CD4-positive, alpha-beta T cell treated with Interleukin-6 at 100 ng/mL for 8 hours (primary cell): Measurements from ENCODE around the gene PROSER3.

Experiments used
- DNase-seq: peaks from one replicate; pipeline ENCODE4 v3.0.0-alpha.2; 2020; ENCODE audit warnings: mixed read lengths, low spot score

PROSER3 gene

DNA sequence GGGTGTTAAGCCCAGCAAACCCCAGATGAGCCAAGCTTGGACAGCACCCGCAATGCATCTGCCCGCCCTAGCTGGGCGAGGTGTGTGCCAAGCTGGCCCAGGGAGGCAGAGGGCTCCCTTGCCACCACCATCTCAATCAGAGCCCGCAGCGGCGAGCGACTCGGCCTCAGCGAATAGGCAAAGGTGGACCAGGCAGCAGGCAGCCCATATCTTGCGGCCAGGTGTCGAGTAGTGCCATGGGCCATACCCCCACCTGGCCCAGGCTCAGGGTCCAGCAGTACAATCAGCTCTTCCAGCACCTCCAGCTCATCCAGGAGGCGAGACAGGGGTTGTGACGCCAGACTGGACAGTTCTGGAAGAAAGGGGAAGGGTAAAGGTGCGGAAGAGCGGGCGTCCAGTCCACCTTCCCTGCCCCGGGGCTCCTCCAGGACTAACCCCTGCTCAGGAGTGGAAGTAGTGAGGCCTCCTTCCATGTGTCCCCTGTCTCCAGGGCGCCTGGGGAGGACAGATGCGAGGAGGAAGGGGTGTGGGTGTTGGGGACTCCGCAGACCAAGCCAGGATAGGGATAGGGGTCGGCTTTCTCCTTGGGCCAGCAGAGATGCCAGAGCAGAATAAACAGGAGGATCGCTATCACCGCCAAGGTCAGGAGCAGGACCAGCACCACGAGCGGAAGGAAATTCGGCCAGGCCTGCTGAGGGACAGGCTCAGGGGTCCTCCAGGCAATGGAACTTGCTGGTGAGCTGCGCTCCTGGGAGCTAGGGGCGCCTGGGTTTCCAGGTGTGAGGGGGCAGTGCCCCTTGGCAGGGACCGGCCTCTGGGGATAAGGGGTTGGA is 18.5 kb upstream of the PROSER3 start:
- DNase-seq = no peak

DNA sequence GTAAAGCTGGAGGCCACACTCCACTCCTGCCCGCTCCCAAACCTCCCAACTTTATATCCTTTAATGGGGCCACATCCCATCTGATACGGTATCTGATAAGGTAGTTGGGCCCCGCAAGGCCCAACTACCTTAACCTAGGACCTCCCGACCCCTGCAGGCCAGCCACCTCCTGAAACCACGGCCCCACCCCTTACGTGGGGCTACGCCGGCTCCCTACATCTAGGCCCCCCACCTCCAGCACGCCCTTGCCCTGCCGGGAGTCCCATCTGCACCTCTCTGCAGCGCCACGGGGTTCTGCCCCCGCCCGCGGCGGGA is 17.9 kb upstream of the PROSER3 start:
- no peak for DNase-seq

DNA sequence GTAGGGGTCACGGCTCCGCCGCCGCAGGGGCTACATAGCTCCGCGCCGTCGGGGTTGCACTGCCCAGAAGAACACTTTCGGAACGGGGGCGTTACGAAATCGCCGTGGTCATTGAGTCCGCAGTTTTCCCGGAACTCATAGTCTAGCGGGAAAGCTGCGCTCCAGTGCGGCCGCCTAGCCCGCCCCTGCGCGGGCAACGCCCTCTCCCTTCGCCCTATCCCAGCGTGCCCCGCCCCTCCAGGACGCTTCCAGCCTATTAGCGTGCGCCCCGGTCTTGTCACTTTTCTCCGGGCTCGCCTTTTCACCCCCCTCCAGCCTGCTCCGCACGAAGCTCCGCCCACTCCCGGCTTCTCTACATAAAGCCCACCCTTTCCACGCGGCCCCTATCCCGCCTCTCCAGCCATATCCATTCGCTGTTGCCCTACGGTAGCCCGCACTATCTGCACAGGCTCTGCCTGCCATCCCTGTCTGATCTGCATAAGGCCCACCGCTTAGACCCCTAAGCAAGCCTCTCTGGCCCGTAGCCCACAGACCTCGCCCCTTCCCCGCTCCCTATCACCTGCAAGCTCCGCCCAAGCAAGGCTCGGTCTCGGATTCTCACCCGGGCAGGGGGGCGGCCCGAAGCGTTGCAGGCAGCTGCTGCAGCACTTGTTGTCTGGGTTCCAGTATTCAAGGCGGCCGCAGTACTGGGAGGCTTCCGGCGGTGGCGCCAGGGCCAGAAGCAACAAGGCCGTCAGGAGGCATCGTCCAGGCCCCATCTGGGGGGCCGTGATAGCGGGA is 17.4 kb upstream of the PROSER3 start:
- DNase-seq = peak; percentile 95

GRCh38 chr19:35741203-35741515 is 16.8 kb upstream of the PROSER3 start:
- no peak for DNase-seq

DNA sequence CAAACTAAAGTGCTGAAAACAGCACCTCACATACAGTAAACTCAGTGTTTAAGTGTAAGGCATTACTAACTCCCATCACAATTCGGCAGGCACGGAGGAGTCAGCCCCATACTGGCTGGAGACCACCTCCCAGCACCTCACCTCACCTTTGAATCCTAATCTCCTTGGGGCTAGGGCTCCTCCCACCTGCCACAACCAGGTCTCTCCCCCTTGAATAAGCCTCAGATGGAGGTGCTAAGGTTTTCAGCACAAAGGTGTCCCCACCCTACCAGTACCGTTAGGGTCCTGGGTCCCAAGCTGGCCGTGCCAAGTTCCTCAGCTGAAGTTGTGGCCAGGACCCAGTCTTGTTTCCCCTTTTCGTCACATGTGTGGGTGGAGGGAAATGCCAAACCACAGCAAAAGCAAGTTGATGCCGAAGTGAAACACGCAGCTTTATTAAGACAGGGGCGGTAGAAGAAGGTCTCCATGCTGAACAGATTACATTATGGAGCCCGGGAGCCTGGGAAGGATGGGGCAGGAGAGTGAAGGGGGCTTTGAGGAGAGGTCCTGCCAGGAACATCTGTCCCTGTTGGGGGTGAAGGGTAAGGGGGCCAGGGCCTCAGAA is 15.8 kb upstream of the PROSER3 start, which contains the start of gene IGFLR1:
IGFLR1 (minus strand) TSS at position 332 of the 604 bp plus-strand sequence. CDS start 1,272 bp downstream, outside the sequence.
- DNase-seq = peak; percentile 73

GRCh38 chr19:35743640-35744429 is 14.1 kb upstream of the PROSER3 start:
- DNase-seq = no peak

- peak; percentile 96 for DNase-seq
Observed at GRCh38 chr19:35744430-35745327, 13.3 kb upstream of the PROSER3 start.

- peak; percentile 99 for DNase-seq
Observed at GRCh38 chr19:35745328-35746086, 12.5 kb upstream of the PROSER3 start, which contains the start of the genes PSENEN and U2AF1L4. Gene PSENEN, plus strand, starts transcription at chr19:35745651. Its CDS starts 280 bp downstream, at chr19:35745931. Gene U2AF1L4, minus strand, starts transcription at chr19:35745418. Its CDS starts 27 bp downstream, at chr19:35745391.

DNA sequence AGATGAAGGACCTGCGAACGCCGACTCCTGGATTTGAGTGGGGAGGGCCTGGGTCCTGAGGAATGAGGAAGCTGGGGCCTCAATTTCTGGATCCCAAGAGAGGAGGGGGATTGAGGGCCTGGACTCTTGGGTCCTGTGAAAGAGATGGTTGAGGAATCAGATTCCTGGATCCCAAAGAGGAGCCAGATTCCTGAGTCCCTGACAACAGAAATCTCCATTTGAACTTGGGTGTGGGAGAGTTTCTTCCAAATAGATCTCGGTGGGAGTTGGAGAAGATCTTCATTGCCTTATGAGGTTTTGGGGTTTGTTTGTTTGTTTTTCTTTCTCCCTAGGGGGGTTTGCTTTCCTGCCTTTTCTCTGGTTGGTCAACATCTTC is 11.9 kb upstream of the PROSER3 start:
- no peak for DNase-seq

GRCh38 chr19:35746531-35746930 is 11.4 kb upstream of the PROSER3 start:
- DNase-seq = no peak

DNA sequence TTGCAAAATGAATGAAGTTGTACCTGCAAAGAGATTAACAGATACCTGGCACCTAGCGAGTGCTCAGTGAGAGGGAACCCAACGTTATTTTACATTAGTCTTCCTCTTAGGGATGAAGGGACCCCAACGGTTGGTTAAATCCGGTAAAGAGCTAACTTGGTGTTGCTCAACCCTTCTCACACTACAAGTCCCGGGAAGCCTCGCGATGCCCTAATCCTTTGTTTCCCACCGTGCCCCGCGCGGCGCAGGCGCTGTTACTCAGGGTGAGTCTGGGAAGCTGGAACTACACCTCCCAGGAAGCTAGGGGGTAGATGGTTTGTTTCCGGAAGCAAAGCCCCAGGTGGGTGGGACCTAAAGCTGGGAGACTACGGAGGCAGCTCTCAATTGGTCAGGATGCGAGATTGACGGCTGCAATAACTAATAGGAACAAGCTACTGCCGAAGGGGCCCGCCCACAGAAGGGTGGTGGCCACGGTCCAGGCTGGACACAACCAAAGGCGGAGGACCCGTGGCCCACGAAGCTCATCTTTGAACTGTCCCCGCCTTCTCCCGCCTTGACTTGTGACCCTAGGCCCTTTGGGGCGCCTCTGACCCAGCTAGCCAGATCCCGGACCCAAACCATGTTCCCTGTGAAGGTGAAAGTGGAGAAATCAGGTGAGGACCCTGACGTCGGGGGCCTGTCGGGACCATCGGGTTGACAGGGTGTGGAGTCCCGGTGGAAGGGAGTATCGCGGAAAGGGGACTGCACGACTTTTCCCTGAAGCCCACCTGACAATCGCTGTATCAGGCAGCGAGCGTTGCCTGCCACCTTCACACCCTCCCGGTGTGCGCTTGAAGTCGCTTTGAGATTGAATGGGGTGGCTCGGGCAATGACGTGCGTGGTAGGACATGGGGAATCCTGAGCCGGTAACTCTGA is 9.6 kb upstream of the PROSER3 start, which contains the start of gene LIN37:
LIN37 (plus strand) TSS at position 471 of the 915 bp plus-strand sequence; CDS start at position 620, 149 bp downstream.
- DNase-seq = peak; percentile 99

GRCh38 chr19:35750167-35750566 is 7.8 kb upstream of the PROSER3 start:
- no peak for DNase-seq

- DNase-seq = no peak
Observed at GRCh38 chr19:35751839-35752745, 5.9 kb upstream of the PROSER3 start.

DNA sequence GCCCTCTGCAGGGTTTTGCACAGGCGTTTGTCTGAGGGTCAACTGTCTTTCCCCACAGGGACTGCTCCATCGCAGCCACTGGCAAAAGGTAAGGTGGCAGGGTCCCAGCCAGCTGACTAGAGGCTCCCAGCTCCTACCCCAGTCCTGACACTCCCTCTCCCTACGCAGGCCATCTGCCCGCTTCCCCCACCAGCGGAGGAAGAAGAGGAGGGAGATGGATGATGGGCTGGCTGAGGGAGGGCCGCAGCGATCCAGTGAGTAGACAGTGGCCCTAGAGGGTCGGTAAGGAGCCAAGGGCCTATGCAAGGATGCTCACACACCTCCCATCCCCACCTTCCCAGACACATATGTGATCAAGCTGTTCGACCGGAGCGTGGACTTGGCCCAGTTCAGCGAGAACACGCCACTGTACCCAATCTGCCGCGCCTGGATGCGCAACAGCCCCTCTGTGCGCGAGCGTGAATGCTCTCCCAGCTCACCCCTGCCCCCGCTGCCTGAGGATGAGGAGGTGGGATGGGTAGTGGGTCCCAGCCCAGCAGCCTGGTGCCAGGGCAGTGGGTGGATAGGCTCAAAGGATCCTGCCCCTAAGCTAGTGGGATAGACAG is 5.1 kb upstream of the PROSER3 start:
- no peak for DNase-seq

- no peak for DNase-seq
Observed at GRCh38 chr19:35753634-35754369, 4.2 kb upstream of the PROSER3 start.

- no peak for DNase-seq
Observed at GRCh38 chr19:35754370-35755130, 3.4 kb upstream of the PROSER3 start.
